HG03469 (cell line): ENCODE measurements around the gene PCDHGA11.
"Not testable (repeated sequence)": the region's sequence is repeated elsewhere in the genome, so short reads cannot be mapped to it uniquely, and the experiment has no call there.

Source experiments
- ATAC-seq: cut with Tn5 transposase; IDR thresholded peaks from one replicate; pipeline ENCODE4 v1.9.1; 2021; ENCODE audit warnings: mild to moderate bottlenecking, moderate library complexity, moderate number of reproducible peaks; ENCODE audit not compliant: unreplicated experiment

The PCDHGA11 gene

DNA sequence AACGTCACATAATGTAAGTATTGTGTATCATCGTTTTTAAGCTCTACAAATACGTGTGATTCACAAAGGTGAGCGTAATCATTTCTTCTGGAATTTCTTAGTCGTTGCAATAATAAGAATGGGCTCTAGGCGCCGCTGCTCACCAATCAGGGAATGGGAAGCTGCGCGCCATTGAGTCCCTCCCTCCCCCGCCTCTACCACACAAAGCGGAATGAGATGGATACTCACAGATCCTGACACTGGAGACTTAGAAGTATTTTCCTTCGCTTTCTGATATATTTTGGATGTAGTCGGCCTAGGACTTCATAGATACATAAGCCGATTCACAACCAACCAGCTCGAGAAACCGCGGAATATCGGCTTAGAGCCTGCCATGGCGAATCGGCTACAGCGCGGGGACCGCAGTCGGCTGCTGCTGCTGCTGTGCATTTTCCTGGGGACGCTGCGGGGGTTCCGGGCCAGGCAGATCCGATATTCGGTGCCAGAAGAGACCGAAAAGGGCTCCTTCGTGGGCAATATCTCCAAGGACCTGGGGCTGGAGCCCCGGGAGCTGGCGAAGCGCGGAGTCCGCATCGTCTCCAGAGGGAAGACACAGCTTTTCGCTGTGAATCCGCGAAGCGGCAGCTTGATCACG, at the start of gene PCDHGA11:
Gene PCDHGA11, plus strand, starts transcription at position 197 of the 634 bp plus-strand sequence. Its CDS starts 177 bp downstream, at position 374.
- ATAC-seq: no peak

DNA sequence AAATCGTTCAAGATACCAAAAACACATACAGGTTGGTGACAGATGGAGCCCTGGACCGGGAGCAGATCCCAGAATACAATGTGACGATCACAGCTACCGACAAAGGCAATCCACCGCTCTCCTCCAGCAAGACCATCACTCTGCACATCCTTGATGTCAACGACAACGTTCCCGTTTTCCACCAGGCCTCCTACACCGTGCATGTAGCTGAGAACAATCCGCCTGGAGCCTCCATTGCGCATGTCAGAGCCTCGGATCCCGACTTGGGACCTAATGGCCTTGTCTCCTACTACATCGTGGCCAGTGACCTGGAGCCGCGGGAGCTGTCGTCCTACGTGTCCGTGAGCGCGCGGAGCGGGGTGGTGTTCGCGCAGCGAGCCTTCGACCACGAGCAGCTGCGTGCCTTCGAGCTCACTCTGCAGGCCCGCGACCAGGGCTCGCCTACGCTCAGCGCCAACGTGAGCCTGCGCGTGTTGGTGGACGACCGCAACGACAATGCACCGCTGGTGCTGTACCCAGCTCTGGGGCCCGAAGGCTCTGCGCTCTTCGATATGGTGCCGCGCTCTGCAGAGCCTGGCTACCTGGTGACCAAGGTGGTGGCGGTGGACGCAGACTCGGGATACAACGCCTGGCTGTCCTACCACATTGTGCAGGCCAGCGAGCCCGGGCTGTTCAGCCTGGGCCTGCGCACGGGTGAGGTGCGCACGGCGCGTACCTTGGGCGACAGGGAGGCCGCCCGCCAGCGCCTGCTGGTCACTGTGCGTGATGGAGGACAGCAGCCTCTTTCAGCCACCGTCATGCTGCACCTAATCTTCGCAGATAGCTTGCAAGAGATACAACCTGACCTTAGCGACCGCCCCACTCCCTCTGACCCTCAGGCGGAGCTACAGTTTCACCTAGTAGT, 49.0 kb upstream of the PCDHGA11 start:
- ATAC-seq: no peak

DNA sequence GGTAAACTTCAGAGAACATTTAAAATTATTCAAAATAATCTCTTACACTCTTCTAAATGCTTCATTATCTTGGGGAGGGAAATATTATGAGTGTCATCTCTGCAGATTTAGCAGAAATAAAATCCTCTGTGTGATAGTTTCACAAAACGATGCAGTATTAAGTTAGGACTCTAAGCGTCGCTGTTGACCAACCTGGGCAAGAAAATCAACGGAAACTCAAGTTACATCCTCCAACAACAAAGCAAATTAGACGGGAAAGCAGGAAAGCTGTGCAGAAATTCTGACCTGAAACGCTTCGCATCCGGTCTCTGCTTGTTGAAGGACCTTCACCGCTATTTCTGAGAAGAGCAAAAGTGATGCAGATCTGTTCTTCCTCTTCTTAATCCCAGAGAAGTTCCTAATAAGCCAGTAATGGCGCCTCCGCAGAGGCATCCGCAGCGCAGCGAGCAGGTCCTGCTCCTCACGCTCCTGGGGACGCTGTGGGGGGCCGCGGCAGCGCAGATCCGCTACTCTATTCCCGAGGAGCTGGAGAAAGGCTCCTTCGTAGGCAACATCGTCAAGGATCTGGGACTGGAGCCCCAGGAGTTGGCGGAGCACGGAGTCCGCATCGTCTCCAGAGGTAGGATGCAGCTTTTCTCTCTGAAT, 47.1 kb upstream of the PCDHGA11 start, which contains the start of gene PCDHGA6:
Gene PCDHGA6, plus strand, starts transcription at position 219 of the 645 bp plus-strand sequence. Its CDS starts 193 bp downstream, at position 412.
- ATAC-seq: no peak

DNA sequence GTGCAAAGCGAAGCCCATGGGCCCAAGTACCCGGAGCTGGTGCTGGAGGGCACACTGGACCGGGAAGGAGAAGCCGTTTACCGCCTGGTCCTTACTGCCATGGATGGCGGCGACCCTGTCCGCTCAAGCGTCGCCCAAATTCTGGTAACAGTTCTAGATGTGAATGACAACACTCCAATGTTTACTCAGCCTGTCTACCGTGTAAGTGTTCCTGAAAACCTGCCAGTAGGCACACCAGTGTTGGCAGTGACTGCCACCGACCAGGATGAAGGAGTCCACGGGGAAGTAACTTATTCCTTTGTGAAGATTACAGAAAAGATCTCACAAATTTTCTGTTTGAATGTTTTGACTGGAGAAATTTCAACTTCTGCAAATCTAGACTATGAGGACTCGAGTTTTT, 46.2 kb upstream of the PCDHGA11 start:
- ATAC-seq: no peak

DNA sequence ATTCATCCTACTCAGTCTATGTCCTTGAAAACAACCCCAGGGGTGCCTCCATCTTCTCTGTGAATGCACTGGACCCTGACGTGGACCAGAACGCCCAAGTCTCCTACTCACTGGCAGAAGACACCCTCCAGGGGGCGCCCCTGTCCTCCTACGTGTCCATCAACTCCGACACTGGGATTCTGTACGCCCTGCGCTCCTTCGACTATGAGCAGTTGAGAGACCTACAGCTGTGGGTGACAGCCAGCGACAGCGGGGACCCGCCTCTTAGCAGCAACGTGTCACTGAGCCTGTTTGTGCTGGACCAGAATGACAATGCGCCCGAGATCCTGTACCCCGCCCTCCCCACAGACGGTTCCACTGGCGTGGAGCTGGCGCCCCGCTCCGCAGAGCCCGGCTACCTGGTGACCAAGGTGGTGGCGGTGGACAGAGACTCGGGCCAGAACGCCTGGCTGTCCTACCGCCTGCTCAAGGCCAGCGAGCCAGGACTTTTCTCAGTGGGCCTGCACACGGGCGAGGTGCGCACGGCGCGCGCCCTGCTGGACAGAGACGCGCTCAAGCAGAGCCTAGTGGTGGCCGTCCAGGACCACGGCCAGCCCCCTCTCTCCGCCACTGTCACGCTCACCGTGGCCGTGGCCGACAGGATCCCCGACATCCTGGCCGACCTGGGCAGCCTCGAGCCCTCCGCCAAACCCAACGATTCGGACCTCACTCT, 45.3 kb upstream of the PCDHGA11 start:
- ATAC-seq: not testable (repeated sequence)

DNA sequence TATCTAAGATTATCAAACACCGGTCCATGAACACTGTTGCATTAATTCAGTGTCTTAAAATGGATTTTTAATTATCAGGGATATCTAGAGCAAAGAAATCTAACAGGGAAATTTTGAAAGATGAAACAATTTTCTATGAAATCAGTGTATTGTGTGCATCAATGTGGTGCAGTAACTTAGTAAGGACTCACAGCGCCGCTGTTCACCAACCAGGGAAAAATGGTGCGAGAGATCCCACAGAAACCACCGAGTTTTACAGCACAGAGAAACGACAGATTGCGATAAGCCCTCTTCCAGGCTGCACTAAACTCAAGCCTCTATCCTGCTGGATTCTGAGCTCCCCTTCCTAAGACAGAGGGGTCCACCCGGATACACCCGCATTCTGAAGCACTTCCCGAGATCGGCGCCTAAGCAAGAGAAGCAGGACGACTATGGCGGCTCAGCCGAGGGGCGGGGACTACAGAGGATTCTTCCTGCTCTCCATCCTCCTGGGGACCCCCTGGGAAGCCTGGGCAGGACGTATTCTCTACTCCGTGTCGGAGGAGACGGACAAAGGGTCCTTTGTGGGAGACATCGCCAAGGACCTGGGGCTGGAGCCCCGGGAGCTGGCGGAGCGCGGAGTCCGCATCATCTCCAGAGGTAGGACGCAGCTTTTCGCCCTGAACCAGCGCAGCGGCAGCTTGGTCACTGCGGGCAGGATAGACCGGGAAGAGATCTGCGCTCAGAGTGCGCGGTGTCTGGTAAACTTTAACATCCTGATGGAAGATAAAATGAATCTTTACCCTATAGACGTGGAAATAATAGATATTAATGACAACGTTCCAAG, 38.2 kb upstream of the PCDHGA11 start, which contains the start of gene PCDHGA7:
Gene PCDHGA7, plus strand, starts transcription at position 274 of the 826 bp plus-strand sequence. Its CDS starts 158 bp downstream, at position 432.
- ATAC-seq: no peak

DNA sequence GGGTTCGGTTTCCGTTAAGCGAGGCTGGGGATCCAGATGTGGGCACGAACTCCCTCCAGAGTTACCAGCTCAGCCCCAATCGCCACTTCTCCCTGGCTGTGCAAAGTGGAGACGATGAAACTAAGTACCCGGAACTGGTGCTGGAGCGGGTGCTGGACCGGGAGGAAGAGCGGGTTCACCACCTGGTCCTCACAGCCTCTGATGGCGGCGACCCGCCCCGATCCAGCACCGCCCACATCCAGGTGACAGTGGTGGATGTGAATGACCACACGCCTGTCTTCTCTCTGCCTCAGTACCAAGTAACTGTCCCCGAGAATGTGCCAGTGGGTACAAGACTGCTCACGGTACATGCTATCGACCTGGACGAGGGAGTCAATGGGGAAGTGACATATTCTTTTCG, 37.5 kb upstream of the PCDHGA11 start:
- no peak for ATAC-seq

DNA sequence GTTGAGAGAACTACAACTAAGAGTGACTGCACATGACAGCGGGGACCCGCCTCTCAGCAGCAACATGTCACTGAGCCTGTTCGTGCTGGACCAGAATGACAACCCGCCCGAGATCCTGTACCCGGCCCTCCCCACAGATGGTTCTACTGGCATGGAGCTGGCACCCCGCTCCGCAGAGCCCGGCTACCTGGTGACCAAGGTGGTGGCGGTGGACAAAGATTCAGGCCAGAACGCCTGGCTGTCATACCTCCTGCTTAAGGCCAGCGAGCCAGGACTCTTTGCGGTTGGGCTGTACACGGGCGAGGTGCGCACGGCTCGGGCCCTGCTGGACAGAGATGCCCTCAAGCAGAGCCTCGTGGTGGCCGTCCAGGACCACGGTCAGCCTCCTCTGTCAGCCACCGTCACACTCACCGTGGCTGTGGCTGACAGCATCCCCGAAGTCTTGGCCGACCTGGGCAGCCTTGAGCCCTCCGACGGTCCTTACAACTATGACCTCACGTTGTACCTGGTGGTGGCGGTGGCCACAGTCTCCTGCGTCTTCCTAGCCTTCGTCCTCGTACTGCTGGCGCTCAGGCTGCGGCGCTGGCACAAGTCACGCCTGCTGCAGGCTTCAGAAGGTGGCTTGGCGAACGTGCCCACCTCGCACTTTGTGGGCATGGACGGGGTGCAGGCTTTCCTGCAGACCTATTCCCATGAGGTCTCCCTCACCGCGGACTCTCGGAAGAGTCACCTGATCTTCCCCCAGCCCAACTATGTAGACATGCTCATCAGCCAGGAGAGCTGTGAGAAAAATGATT, 36.2 kb upstream of the PCDHGA11 start:
- ATAC-seq: no peak

DNA sequence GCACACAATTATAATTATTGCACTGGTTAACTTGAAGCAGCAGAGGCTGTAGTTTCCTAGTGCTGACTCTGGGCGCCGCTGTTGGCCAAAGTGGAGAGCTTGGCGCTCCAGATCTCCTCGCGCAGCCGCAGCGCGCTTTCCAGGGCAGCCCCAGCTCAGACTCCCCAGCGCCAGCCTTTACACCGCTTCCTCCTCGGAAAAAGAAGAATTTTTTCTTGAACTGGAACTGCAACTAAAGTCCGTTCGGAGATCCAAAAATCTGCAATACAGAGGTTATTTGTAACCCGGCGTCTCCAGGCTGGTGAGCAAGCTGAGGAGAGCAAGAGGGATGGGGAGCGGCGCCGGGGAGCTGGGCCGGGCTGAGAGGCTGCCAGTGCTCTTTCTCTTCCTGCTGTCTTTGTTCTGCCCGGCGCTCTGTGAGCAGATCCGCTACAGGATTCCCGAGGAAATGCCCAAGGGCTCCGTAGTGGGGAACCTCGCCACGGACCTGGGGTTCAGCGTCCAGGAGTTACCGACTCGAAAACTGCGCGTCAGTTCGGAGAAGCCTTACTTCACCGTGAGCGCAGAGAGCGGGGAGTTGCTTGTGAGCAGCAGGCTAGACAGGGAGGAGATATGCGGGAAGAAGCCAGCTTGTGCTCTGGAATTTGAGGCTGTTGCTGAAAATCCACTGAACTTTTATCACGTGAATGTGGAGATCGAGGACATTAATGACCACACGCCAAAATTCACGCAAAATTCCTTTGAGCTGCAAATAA, 33.1 kb upstream of the PCDHGA11 start, which contains the start of gene PCDHGB4:
Gene PCDHGB4, plus strand, starts transcription at position 142 of the 755 bp plus-strand sequence. Its CDS starts 187 bp downstream, at position 329.
- ATAC-seq: peak; percentile 60

DNA sequence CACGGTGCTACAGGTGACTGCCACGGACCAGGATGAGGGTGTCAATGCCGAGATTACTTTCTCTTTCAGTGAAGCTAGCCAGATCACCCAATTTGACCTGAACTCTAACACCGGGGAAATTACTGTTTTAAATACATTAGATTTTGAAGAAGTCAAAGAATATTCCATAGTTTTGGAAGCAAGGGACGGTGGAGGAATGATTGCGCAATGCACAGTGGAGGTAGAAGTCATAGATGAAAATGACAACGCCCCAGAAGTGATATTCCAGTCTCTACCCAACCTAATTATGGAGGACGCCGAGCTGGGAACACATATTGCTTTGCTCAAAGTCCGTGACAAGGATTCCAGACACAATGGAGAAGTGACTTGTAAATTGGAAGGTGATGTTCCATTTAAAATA, 32.2 kb upstream of the PCDHGA11 start:
- no peak for ATAC-seq

DNA sequence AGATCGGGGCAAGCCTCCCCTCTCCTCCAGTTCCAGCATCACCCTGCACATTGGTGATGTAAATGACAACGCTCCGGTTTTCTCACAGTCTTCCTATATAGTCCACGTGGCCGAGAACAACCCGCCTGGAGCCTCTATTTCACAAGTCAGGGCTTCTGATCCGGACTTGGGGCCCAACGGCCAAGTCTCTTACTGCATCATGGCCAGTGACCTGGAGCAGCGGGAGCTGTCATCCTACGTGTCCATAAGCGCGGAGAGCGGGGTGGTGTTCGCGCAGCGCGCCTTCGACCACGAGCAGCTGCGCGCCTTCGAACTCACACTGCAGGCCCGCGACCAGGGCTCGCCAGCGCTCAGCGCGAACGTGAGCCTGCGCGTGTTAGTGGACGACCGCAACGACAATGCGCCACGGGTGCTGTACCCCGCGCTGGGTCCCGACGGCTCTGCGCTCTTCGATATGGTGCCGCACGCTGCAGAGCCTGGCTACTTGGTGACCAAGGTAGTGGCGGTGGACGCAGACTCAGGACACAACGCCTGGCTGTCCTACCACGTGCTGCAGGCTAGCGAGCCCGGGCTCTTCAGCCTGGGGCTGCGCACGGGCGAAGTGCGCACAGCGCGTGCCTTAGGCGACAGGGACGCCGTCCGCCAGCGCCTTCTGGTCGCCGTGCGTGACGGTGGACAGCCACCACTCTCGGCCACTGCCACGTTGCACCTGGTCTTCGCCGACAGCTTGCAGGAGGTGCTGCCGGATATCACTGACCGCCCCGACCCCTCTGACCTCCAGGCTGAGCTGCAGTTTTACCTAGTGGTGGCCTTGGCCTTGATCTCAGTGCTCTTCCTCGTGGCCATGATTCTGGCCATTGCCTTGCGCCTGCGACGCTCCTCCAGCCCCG, 31.5 kb upstream of the PCDHGA11 start:
- no peak for ATAC-seq

DNA sequence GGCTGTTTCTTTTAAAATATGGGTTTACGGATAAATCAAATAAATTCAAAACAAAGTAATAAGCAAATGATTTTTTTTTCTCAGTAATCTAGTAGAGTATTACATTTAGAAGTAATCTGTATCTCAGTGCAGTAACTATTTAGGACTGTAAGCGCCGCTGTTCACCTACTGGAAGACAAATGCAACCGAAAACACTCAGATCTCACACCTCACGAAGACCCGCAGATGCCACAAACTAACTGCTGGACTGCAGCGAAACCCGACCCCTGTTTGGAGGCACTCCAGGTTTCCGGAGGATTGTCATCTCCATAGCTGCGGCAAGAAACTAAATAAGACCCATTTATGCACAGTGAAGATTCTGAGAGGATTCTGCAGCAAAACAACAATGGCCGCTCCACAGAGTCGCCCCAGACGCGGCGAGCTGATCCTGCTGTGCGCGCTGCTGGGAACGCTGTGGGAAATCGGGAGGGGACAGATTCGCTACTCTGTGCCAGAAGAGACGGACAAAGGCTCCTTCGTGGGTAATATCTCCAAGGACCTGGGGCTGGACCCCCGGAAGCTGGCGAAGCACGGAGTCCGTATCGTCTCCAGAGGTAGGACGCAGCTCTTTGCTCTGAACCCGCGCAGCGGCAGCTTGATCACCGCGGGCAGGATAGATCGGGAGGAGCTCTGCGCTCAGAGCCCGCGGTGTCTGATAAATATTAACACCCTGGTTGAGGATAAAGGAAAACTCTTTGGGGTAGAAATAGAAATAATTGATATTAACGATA, 28.2 kb upstream of the PCDHGA11 start, which contains the start of gene PCDHGA8:
Gene PCDHGA8, plus strand, starts transcription at position 205 of the 770 bp plus-strand sequence. Its CDS starts 181 bp downstream, at position 386.
- no peak for ATAC-seq

DNA sequence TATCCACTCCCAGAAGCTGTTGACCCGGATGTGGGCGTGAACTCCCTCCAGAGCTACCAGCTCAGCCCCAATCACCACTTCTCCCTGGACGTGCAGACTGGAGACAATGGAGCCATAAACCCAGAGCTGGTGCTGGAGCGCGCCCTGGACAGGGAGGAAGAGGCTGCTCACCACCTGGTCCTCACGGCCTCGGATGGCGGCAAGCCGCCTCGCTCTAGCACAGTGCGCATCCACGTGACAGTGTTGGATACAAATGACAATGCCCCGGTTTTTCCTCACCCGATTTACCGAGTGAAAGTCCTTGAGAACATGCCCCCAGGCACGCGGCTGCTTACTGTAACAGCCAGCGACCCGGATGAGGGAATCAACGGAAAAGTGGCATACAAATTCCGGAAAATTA, 27.6 kb upstream of the PCDHGA11 start:
- no peak for ATAC-seq

DNA sequence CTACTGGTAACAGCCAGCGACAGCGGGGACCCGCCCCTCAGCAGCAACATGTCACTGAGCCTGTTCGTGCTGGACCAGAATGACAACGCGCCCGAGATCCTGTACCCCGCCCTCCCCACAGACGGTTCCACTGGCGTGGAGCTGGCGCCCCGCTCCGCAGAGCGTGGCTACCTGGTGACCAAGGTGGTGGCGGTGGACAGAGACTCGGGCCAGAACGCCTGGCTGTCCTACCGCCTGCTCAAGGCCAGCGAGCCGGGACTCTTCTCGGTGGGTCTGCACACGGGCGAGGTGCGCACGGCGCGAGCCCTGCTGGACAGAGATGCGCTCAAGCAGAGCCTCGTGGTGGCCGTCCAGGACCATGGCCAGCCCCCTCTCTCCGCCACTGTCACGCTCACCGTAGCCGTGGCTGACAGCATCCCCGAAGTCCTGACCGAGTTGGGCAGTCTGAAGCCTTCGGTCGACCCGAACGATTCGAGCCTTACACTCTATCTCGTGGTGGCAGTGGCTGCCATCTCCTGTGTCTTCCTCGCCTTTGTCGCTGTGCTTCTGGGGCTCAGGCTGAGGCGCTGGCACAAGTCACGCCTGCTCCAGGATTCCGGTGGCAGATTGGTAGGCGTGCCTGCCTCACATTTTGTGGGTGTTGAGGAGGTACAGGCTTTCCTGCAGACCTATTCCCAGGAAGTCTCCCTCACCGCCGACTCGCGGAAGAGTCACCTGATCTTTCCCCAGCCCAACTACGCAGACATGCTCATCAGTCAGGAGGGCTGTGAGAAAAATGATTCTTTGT, 26.3 kb upstream of the PCDHGA11 start:
- ATAC-seq: not testable (repeated sequence)

DNA sequence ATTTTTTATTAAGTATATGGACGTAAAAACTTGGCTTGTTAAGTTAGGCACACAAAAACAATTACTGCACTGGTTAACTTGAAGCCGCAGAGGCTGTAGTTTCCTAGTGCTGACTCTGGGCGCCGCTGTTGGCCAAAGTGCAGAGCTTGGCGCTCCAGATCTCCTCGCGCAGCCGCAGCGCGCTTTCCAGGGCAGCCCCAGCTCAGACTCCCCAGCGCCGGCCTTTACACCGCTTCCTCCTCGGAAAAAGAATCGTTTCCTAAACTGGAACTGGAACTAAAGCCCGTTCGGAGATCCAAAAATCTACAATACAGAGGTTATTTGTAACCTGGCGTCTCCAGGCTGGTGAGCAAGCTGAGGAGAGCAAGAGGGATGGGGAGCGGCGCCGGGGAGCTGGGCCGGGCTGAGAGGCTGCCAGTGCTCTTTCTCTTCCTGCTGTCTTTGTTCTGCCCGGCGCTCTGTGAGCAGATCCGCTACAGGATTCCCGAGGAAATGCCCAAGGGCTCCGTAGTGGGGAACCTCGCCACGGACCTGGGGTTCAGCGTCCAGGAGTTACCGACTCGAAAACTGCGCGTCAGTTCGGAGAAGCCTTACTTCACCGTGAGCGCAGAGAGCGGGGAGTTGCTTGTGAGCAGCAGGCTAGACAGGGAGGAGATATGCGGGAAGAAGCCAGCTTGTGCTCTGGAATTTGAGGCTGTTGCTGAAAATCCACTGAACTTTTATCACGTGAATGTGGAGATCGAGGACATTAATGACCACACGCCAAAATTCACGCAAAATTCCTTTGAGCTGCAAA, 22.9 kb upstream of the PCDHGA11 start, which contains the start of gene PCDHGB5:
Gene PCDHGB5, plus strand, starts transcription at position 192 of the 796 bp plus-strand sequence. Its CDS starts 181 bp downstream, at position 373.
- ATAC-seq: not testable (repeated sequence)
